ENCODE results near the gene RPS5. TPM values are rescaled to one million over a fixed set of nuclear protein-coding genes. Genes with fewer than 3 reads are reported as not detected.
"Not testable (repeated sequence)": the region's sequence is repeated elsewhere in the genome, so short reads cannot be mapped to it uniquely, and the experiment has no call there.

RPS5 gene

GRCh38 chr19:58439576-58440554 is 52.8 kb downstream of the RPS5 start, which contains the start of gene ZNF132:
ZNF132 (minus strand) TSS chr19:58440153; CDS start chr19:58439821, 332 bp downstream.
- H3K4me2 ChIP-seq (ENCODE audit: low read length) = peak within 1 kb of the TSS; percentile 91
- peak within 1 kb of the TSS; percentile 84 for H3K4me3 ChIP-seq (ENCODE audit: low read length)
- H3K27me3 ChIP-seq (ENCODE audit: control insufficient read depth, insufficient read depth, low read length) = no peaks in the 10 kb centered on the region
- peaks cover 14% of the 10 kb centered on the region for H3K4me1 ChIP-seq (ENCODE audit: control insufficient read depth, insufficient read depth, low read length)
- peaks cover 11% of the 10 kb centered on the region for H3K9me3 ChIP-seq (replicated peaks; ENCODE audit: low read length)
- peaks cover 30% of the 10 kb centered on the region for H3K36me3 ChIP-seq (ENCODE audit: insufficient read depth, low read length)
- peak within 1 kb of the TSS; percentile 88 for H3K9ac ChIP-seq (ENCODE audit: low read depth, low read length)

DNA sequence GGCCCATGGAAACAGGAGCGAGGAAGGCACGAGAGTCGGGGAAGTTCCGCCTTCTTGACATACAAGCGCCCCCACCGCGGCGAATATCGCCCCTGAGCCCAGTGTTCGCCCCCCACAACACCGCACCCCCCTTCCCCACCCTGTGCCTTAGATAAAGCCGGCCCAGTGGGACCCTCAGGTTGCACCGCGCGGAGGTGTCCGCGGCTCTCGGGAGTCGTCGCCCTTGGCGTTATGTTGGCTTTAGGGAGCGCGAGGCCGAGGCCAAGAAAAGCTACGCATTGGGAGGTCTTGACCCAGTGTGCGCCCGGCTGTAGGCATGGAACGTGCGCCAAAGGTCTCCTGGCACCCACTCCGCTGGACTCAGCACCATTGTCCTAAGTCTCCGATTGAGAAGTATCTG is 53.5 kb downstream of the RPS5 start:
- peak overlapping the region; percentile 84 for H3K4me3 ChIP-seq (ENCODE audit: low read length)
- H3K9ac ChIP-seq (ENCODE audit: low read depth, low read length) = peak overlapping the region; percentile 63
- no peaks in the 10 kb centered on the region for H3K27me3 ChIP-seq (ENCODE audit: control insufficient read depth, insufficient read depth, low read length)
- H3K9me3 ChIP-seq (replicated peaks; ENCODE audit: low read length) = peaks cover 6% of the 10 kb centered on the region
- H3K4me2 ChIP-seq (ENCODE audit: low read length) = peak overlapping the region; percentile 91
- H3K4me1 ChIP-seq (ENCODE audit: control insufficient read depth, insufficient read depth, low read length) = peaks cover 14% of the 10 kb centered on the region
- H3K36me3 ChIP-seq (ENCODE audit: insufficient read depth, low read length) = peaks cover 23% of the 10 kb centered on the region

DNA sequence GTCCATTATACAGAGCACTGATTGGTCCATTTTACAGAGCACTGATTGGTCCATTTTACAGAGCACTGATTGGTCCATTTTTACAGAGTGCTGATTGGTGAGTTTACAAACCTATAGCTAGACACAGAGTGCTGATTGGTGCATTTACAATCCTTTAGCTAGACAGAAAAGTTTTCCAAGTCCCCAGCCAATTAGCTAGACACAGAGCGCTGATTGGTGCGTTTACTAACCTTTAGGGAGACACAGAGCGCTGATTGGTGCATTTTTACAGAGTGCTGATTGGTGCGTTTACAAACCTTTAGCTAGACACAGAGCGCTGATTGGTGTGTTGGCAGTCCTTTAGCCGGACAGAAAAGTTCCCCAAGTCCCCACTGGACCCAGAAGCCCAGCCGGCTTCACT is 55.9 kb downstream of the RPS5 start:
- H3K27me3 ChIP-seq (ENCODE audit: control insufficient read depth, insufficient read depth, low read length); H3K4me3 ChIP-seq (ENCODE audit: low read length): not testable (repeated sequence)

More for the DNA sequence above, 55.9 kb downstream of the RPS5 start:
- H3K4me2 ChIP-seq (ENCODE audit: low read length); H3K36me3 ChIP-seq (ENCODE audit: insufficient read depth, low read length); H3K9me3 ChIP-seq (replicated peaks; ENCODE audit: low read length); H3K9ac ChIP-seq (ENCODE audit: low read depth, low read length): not testable (repeated sequence)
- H3K4me1 ChIP-seq (ENCODE audit: control insufficient read depth, insufficient read depth, low read length) = peaks cover 14% of the 10 kb centered on the region

Small RNAs within 50 kb of the gene (small RNA-seq; reads per million reads assigned to genes)
- gene MIR4754 (not detected), gene RNA5SP473 (not detected)
